ENCODE results near the gene TNFRSF19.

The TNFRSF19 gene

DNA sequence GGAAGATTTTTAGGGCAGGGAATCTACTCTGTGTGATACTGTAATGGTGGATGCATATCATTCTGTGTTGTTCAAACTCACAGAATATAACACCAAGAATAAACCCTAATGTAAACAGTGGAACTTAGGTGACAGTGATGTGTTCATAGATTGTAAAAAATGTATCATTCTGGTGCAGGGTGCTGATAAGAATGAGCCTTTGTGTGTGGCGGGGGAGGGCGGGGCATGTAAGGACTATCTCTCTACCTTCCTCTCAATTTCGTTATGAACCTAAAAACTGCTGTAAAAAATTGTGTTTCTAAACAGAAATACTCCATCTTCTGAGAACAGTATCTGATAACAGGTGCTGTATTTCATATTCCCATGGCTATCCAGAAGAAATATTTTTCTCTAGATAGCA is 35.6 kb downstream of the TNFRSF19 start:
- no peak for DNase-seq (ENCODE audit: low spot score)

DNA sequence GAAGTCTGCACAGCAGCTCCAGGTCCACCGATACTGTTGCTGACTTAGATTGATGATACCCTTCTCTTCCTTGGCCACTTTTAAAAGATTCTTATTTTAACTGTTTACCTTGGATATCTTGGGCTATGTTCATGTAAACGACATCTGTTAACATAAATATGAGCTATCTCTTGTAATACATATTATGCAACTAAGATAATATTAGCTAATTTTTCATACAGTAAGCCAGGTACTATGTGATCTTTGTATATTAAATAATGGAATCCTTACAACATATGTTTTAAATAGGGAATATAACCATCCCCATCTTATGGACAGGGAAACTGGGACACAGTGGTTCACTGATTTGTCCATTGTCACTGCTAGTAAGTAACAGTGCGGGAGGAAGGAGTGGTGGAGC is 37.9 kb downstream of the TNFRSF19 start:
- DNase-seq (ENCODE audit: low spot score): no peak

DNA sequence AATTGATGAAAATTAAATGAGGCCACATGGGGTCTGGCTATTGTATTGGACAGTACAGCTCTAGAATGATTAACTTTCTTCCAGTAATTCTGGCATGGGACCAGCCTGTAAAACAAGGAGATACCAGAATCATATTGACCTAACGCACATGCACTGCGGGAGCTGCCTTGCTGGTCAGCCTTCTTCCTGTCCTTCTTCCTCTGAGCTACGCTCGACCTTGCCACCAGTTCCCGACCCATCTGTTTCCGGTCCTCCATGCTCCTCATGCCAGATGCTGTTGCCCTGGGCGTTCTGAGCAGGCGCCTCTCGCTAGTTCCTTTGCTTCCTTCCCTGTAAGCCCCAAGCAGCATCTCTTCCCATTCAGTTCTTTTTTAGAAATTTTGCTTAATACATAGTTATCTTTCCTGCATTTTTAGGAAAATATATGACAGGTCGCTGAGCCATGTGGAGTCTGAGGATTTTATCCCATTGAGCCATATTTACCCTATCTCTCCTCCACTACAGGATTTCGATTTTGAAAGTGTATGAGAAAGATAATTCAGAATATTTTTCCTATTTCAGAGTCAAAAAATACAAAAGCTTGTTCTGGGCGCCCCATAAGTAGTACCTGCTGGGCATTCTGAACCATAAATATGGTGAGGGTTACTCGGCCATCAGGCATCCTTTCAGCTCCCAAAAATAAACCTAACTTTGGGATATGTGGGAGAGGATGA is 38.6 kb downstream of the TNFRSF19 start:
- DNase-seq (ENCODE audit: low spot score): no peak

DNA sequence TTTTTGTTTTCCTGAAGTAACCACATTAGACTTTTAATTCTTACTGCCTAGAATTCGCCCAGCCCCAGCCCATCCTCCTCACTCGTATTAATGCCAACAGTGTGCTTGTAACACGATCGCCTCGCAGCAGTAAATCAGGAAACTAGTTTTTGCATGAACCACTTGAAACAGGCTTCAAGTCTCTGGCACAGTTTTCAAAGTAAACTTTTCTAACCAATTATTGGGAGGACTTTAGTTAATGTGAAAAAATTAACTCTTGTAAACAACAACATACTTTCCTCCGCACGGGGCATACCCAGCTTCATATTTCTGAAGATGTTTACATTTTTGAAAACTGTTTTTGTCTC is 39.2 kb downstream of the TNFRSF19 start:
- peak; percentile 9 for DNase-seq (ENCODE audit: low spot score)

DNA sequence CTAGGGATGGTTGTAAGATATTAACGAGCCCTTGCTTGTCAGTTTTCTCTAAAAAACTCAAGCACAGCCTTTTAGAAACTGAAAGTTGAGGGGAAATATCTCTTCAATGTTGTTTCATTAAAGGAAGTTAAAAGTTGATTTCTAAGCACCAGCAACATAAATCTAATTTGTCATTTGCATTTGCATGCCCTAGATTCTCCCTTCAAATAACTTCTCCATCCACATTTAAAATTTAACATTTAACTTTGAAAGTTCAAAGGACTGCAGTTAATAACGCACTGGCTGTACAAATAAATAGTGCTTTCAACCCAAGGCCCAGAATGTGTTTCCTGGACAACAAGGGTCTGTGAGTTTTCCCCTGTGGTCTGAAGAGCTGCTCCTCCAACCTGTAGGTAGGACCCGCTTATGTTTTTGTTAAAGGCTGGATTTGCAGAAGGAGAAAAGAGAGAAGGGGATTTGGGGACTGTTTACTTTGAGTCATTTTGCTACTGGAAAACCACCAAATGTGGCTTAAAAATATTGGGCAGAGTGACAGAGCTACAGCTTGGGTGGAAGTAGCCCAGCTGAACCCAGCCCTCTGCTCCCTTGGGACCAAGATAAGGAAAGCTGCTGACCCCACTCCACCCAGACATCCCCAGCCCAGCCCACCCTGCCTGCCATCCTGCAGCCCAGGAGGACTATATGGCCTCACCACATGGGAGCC is 39.8 kb downstream of the TNFRSF19 start:
- DNase-seq (ENCODE audit: low spot score): no peak

DNA sequence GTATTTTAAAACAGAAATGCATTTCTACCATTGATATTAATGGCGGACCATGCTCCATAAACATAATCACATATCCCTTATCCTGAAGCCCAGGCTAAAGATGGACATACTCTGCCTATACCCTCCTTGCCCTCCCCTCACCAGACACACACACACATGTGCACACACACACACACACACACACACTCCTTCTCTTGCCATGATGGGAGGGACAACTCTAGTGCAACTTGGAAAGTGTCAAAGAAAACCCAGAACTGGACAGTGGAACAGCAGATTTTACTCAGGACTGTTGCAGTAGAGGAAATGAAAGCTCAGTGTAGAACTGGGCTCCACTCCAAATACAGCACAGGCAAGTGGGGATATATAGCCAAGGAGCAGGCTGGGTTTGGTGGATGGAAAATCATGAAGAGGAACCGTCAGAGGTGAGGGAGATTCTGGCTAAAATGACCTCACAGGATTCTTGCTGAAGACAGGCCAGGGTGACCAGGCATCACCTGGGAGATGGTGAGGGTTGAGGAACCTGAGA is 40.8 kb downstream of the TNFRSF19 start:
- no peak for DNase-seq (ENCODE audit: low spot score)

DNA sequence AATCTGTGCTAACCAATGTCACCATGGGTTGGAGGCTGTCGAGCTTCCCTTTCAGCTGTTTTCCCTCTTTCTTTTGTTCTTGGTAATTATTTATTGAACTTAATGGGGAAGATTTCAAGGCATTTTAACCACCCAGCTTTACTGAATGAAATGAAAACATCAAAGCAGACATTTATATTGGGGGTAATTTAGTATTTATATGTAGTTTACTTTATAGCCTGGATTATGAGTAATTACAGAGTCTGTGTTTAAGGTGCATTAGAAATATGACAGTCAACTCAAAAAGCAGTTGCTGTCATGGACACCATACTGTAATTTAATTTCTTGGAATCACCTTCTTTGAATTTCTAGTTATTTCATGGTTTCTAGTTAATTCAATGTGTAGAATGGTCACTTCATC is 42.0 kb downstream of the TNFRSF19 start:
- DNase-seq (ENCODE audit: low spot score): no peak

DNA sequence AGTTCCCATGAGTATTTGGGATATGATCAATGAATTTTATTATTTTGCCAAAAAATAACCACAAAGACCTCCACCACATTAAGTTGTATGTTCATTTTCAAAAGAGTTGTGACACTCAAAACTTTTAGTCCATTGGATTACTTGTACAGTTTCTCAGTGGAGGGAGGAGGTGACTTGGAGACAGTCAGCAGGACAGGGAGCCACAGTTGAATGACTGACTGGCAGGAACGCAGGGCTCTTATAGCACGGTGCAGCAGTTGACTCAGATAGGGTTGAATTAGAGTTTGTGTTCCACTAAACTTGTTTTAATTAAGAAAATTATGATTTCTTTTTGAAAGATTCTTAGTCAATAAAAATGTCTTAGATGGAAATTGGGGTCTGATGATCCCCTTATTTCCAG is 42.5 kb downstream of the TNFRSF19 start:
- no peak for DNase-seq (ENCODE audit: low spot score)

DNA sequence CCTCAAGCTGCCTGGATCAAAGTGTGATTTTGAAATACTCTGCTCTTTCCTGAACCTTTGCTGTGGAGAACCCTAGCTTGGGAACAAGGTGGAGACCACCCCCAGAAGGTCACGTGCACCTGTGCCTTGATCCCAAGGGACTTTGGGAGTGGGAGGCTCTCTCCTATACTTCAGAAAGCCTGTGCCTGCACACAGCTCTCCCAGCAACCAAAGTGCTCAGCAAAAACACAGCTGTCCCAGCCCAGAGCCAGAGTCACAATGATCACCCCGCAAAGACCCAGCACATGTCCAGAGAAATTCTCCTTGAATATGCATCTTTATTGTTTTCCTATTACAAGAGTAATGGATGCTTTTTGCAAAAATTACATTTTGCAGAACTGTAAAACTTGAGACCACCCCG is 43.4 kb downstream of the TNFRSF19 start:
- no peak for DNase-seq (ENCODE audit: low spot score)

DNA sequence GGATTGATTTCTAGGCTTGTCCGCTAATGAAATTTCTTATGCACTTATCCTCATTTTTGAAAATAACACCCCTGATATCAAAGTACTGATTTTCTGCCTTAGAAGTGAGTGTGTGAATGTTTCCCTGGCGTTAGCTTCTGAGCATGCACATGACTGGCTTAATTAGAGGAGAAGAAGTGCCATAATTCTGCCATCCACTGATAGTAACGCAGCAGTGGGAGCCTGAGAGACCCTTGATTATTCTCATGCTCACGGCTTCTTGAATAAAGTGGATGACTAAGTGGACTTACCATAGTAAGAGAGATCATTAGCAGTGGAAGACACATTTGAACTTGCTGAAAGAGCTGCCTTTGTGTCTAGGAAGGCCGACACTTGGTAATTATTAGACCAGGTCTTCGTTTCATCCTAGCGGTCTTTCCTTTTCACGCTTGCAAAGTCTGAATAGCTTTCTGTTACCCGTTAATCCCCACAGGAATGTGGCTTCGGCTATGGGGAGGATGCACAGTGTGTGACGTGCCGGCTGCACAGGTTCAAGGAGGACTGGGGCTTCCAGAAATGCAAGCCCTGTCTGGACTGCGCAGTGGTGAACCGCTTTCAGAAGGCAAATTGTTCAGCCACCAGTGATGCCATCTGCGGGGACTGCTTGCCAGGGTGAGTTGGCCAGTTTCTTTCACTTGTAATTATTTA is 45.3 kb downstream of the TNFRSF19 start:
- DNase-seq (ENCODE audit: low spot score): no peak

DNA sequence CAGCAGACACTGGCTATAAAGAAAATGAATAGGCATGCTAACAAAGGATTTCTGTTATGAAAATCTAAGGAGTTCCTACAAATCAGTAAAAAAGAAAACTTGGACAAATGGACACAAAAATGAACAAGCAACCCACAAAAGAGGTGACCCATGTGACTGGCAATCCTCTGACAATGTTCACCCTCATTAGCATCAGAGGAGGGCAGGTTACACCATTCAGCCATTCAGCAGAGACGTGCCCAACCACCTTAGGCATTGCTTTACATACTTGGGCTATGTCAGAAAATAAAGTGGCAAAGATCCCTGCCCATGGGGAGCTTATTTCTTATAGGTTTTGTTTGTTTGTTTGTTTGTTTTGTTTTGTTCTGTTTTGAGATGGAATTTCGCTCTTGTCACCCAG is 46.0 kb downstream of the TNFRSF19 start:
- no peak for DNase-seq (ENCODE audit: low spot score)

DNA sequence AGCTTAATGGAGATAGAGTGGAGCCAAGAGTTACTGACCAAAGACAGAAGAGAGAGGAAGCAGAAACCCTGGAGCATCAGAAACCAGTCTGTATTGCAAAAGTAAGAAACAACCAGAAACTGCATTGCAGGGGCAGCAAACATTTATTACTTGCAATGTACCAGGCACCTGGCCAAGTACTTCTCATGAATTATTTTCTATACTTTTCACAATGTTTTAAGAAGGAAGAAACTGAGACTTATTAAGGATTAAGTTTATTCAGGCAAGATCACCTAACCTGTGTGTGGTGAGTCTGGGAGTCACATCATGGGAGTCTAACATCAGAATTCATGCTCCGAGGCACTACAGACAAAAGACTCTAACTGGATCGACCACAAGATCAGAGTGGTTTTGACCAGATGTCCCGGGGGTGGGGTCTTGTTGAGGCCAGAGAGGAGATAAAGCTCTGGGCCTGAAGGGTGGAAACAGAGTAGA is 47.4 kb downstream of the TNFRSF19 start:
- DNase-seq (ENCODE audit: low spot score): no peak

DNA sequence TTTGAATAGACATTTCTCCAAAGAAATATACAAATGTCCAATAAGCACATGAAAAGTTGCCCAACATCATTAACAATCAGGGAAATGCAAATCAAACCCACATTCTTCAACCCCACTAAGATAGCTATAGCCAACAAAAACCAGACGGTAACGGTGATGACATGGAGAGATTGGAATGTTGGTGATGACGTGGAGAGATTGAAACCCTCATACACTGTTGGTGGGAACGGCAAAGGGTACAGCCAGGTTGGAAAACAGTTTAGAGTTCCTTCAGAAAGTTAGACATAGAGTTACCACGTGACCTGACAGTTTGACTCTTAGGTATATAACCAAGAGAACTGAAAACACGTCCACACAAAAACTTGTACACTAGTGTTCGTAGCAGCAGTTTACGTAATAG is 48.1 kb downstream of the TNFRSF19 start:
- no peak for DNase-seq (ENCODE audit: low spot score)

DNA sequence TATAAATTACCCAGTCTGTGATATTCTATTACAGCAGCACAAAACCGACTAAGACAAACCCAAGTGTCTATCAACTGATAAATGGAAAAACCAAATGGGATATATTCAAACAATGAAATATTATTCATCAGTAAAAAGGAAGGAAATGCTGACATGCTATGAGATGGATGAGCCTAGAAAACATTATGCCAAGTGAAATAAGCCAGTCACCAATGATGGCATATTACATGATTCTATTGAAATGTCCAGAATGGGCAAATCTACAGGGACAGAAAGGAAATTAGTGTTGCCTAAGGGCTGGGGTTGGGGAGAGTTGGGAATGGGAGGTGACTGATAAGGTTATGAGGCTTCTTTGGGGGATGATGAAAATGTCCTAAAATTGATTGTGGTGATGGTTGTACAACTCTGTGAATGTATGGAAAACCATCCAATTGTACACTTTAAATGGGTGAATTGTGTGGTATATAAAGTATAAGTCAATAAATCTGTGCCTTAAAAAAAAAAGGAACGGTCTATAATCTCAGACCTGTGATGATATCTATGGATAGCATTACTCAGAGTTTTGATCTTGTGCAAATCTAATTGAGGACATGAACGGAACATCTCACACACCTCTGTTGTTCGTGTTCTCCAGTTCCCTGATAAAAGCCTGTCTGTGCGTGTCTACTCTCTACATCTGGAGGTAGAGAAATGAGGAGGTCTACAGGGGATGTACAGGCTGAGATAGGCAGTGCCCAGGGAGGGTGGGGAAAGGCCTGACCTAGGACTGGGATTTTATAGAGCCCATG is 49.0 kb downstream of the TNFRSF19 start:
- DNase-seq (ENCODE audit: low spot score): no peak

DNA sequence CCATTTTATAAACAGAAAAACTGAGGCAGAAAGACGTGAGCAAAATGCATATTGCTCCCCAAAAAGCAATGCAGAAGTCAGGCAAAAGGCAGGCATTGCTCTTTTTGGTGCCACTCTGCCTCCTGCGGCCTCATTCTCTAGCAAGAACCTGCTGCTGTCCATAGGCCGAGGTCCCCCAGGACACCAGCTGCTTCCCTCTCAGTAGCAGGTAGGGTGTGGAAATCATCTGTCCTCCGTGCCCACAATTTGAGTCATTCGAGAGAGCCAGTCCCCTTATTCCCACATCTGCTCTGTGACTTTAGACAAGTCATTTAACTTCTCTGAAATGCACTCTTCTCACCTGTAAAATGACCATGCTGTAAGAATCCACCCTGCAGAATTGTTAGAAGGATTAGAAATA is 50.0 kb downstream of the TNFRSF19 start:
- DNase-seq (ENCODE audit: low spot score): no peak

DNA sequence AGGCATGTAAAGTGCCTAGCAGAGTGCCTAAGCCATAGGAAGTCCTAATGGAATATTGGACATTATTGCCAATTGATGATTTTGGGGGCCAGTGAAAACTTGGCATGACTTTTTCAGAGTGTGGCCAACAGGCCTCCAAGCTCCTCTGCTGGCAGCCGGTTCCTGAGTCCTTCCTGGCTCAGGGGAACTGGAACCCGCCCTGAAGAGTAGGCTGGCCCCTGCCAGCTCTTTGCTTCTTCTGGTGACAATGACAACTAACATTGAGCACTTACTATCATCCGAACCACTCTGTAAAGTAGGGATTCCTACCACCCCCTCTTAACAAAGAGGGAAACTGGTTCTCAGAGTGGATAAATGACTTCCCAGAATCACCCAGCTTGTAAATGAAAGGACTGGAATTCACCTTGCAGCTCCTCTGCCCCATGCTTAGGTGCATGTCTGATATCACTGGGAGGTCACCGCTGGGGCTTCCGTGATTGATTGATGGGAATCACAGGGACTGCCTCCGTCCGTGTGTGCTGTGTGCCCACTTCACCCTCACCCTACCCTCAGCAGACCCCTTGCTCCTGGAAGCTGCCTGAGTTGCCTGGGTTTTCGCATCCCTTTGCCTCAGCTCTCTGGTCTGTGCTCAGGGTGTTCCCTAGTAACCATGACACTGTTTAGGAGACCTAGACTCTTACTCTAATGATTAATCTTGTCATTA is 50.6 kb downstream of the TNFRSF19 start:
- no peak for DNase-seq (ENCODE audit: low spot score)

DNA sequence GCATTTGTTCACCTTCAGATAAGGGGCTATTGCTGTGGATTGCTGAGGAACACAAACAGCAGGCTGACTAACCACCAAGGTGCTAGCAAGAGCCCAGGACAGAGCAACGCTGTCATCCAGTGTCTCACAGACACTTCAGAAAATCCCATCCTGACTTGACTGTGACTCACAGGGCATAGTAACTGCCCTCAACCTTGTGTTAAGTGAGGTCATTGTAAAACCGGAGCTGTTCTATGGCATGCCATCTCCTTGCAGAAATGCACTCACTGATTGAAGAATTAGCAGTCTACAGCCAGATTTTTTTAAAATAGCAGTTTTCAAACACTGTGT is 51.1 kb downstream of the TNFRSF19 start:
- no peak for DNase-seq (ENCODE audit: low spot score)

DNA sequence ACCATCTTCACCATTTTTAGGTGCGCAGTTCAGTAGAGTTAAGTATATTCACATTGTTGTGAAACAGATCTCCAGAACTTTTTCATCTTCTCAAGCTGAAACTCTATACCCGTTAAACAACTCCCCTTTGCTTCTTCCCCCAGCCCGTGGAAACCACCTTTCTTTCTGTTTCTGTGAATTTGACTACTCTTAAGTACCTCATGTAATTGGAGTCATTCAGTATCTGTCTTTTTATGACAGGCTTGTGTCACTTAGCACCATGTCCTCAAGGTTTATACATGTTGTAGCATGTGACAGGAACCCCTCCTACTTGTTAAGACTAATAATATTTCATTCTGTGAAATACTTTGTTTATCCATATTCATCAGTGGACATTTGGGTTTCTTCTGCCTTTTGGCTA is 52.8 kb downstream of the TNFRSF19 start:
- no peak for DNase-seq (ENCODE audit: low spot score)

DNA sequence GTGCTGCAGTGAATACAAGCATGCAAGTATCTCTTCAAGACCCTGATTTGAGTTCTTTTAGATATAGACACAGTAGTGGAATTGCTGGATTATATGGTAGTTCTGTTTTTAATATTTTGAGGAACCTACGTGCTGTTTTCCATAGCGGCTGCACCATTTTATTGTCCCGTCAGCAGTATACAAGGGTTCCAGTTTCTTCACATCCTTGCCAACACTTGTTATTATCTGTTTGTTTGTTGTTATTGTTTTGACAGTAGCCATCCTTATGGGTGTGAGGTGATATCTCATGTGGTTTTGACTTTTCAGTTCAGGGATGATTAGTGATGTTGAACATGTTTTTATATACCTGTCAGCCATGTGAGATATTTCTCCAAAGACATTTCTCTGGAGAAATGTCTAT is 53.2 kb downstream of the TNFRSF19 start:
- no peak for DNase-seq (ENCODE audit: low spot score)

DNA sequence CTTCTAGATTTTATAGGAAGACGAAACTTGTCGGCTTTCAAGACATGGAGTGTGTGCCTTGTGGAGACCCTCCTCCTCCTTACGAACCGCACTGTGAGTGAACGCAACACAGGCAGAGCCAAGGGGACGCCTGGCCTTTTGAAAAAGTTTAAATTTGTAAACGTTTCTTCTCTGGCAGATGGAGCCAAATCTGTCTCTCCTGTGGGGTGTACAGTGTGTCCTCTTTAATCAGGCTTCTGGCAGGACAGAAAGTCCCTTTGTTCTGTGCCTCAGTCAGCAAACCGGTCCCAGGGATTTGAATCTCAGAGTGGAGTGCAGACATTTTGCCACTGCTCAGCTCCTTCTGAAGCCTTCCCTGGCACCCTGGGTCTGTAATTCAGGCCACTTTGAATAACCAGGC is 56.5 kb downstream of the TNFRSF19 start:
- DNase-seq (ENCODE audit: low spot score): no peak

DNA sequence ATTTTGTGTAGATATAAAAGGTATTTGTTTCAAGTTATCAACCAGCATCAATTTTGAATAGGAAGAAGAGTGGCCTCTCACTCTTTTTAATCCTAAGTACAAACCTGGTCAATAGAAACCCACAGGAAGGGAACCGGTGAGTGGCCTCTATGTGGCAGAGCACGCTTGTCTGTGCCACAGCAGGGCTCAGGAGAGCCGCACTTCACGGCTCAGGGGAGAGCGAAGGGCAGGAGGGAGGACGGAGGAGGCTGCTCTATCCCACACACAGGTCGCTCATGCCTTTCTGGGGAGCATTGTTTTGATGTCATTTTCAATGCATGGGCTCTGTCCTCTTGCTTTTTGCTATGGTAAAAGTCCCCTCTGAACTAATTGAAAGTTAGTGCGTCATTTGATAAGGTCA is 57.2 kb downstream of the TNFRSF19 start:
- no peak for DNase-seq (ENCODE audit: low spot score)

DNA sequence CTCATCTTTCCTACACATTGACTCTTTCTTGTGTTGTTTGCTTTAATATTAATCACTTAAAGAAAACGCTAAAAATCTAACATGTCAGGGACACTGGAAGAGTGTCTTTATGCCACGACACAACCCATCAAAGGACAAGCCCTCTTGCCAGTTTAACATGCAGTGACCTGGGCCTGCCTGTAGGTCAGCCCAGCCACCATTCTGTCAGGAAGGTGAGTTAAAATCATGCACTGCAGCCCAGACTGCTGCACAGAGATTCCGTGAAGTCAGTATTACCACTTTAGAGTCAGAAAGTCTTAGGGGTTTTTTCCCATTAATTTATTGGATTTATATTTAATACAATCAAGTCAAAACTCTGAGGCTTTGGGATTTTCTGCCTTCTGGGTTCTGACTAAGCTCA is 58.0 kb downstream of the TNFRSF19 start:
- no peak for DNase-seq (ENCODE audit: low spot score)

Measured in hematopoietic multipotent progenitor cell treated with erythropoietin and hydrocortisone succinate and interleukin-3 and kit ligand, for 15 days (in vitro differentiated cells).